Measurements from ENCODE around the gene PHLPP1. TPM values are rescaled to one million over a fixed set of nuclear protein-coding genes. Genes with fewer than 3 reads are reported as not detected.

Gene PHLPP1
- total and polyA plus RNA-seq, 9 of the 15 experiments (the other 6 are each of a cell fraction or from before 2014, with no cell fraction given) = 0.56 to 9.0 (median 4.5) TPM

DNA sequence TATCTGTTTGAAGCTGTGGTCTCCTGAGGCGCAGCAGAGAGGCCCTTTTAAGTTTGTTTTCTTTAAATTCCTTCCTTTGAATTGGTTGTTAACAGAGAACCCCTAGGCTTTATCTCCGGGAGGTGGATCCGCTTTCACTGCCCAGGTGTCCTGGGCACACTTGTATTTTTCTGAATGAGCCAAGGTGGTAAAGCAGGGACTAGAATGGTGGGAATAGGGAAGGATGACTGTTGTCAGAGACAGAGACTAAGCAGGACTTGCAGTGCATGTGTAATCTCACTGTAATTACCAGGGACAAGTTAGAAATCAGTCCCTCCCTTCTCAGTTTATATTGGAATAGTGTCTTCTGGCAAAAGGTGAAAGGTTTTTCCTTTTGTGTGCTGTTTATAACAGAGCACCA is 72.8 kb downstream of the PHLPP1 start:
- Histone ChIP-seq H3K9ac (ENCODE audit: insufficient read depth in 1 of 2, low read depth in 2 of 2, low read length in 2 of 2) (no peak overlapping the region), H3K4me1 (replicated peaks in 1 of 2; ENCODE audit: control insufficient read depth in 2 of 2, insufficient read depth in 2 of 2, low read length in 2 of 2) (peaks cover 0 to 4% of the 10 kb centered on the region in 2 experiments; a peak in 2 of 5 replicates), H2AFZ (ENCODE audit: low read depth, low read length) (no peak overlapping the region), H3K36me3 (ENCODE audit: control insufficient read depth, insufficient read depth, low read length) (no peaks in the 10 kb centered on the region), H4K20me1 (replicated peaks; ENCODE audit: control insufficient read depth, insufficient read depth, low read length) (no peaks in the 10 kb centered on the region; the same call in 1 of the 2 replicates), H3K27ac (ENCODE audit: extremely low read depth, low read depth, low read length) (no peak overlapping the region), H3K9me1 (ENCODE audit: control insufficient read depth, insufficient read depth, low read length) (peaks cover 3% of the 10 kb centered on the region), H3K4me3 (no peak overlapping the region), H3K27me3 (ENCODE audit: control insufficient read depth in 2 of 2, insufficient read depth in 2 of 2, low read length in 2 of 2) (no peaks in the 10 kb centered on the region), H3K9me3 (replicated peaks; ENCODE audit: control insufficient read depth, insufficient read depth, low read depth, low read length) (no peaks in the 10 kb centered on the region), H3K4me2 (ENCODE audit: insufficient read depth, low read length) (no peak overlapping the region), H3K79me2 (ENCODE audit: control insufficient read depth, insufficient read depth, low read length) (peaks cover 41% of the 10 kb centered on the region)
- FAIRE-seq (no peak), ATAC-seq (no peak), DNase-seq (ENCODE audit: extremely low read depth in 1 of 4, low spot score in 3 of 4) (no peak)
- ChIA-PET POLR2A (no interaction called here), CTCF (ENCODE audit: low intra/inter-chr PET ratio) (no interaction called here)
- in situ Hi-C loops (cut with MboI) = no loop called here
- TF ChIP-seq TRIM24 (IDR thresholded peaks at IDR 0.05) = no peak
- no peak for TF ChIP-seq RNF2 (IDR thresholded peaks at IDR 0.05)
- TF ChIP-seq PHTF2 (CRISPR knock-in tag; IDR thresholded peaks at IDR 0.05) = no peak
- no peak for TF ChIP-seq NBN (IDR thresholded peaks at IDR 0.05; ENCODE audit: low read depth)
- no peak for TF ChIP-seq FOXJ2 (tag; IDR thresholded peaks at IDR 0.05)
- TF ChIP-seq, protein P1, sequence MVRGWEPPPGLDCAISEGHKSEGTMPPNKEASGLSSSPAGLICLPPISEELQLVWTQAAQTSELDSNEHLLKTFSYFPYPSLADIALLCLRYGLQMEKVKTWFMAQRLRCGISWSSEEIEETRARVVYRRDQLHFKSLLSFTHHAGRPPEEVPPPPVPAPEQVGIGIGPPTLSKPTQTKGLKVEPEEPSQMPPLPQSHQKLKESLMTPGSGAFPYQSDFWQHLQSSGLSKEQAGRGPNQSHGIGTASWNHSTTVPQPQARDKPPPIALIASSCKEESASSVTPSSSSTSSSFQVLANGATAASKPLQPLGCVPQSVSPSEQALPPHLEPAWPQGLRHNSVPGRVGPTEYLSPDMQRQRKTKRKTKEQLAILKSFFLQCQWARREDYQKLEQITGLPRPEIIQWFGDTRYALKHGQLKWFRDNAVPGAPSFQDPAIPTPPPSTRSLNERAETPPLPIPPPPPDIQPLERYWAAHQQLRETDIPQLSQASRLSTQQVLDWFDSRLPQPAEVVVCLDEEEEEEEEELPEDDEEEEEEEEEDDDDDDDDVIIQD (CRISPR knock-in tag; IDR thresholded peaks at IDR 0.05) = no peak
- TF ChIP-seq FIP1L1 (IDR thresholded peaks at IDR 0.05; ENCODE audit: low read depth, low read length, poor library complexity, severe bottlenecking) = no peak
- no peak for TF ChIP-seq EHMT2 (IDR thresholded peaks at IDR 0.05)
- no peak for TF ChIP-seq GTF2A2 (tag; IDR thresholded peaks at IDR 0.05)
- no peak for TF ChIP-seq MXI1 (IDR thresholded peaks at IDR 0.05; ENCODE audit: low read depth, low read length)
- no peak for TF ChIP-seq SUPT5H (IDR thresholded peaks at IDR 0.05)
- 86% methylated on average over 3 of the region's 3 CpGs for WGBS (ENCODE audit: insufficient coverage, low coverage, missing lambda C conversion rate)
- no TSS peak for BruUV-seq (replicated peaks)
- intact Hi-C loops (cut with micrococcal nuclease) = no loop called here
